RWPE2 (cell line): ENCODE data around the gene PDIA6.
"Not testable (repeated sequence)": the region's sequence is repeated elsewhere in the genome, so short reads cannot be mapped to it uniquely, and the experiment has no call there.

Source experiments
- ATAC-seq: fragments of 200-7000 bp; cut with Tn5 transposase; 3 replicates; pipeline ENCODE4 v1.9.1; 2021; ENCODE audit warnings: low read depth
- DNase-seq: peaks from one replicate; pipeline ENCODE4 v3.0.0-alpha.2; 2020; ENCODE audit warnings: low spot score
- H3K27ac ChIP-seq: fragments of 450-650 bp; 2 replicates; pipeline ENCODE4 v1.5.1; 2017; ENCODE audit warnings: mild to moderate bottlenecking; ENCODE audit not compliant: poor library complexity, severe bottlenecking
- H3K27me3 ChIP-seq: fragments of 250-450 bp; sonication (Bioruptor Pico); 2 replicates; pipeline ENCODE4 v1.5.1; 2021; ENCODE audit warnings: mild to moderate bottlenecking, moderate library complexity; ENCODE audit not compliant: insufficient read depth, poor library complexity, severe bottlenecking
- H3K36me3 ChIP-seq: fragments of 250-450 bp; sonication (Bioruptor Pico); 2 replicates; pipeline ENCODE4 v1.5.1; 2020; ENCODE audit warnings: low read depth, mild to moderate bottlenecking, moderate library complexity
- H3K4me1 ChIP-seq: fragments of 250-450 bp; sonication (Bioruptor Pico); 2 replicates; pipeline ENCODE4 v1.5.1; 2021; ENCODE audit warnings: mild to moderate bottlenecking, moderate library complexity; ENCODE audit not compliant: insufficient read depth, poor library complexity, severe bottlenecking
- H3K4me3 ChIP-seq: fragments of 250-450 bp; sonication (Bioruptor Pico); 2 replicates; pipeline ENCODE4 v1.5.1; 2021; ENCODE audit warnings: mild to moderate bottlenecking, moderate library complexity; ENCODE audit not compliant: severe bottlenecking
- H3K9me3 ChIP-seq: fragments of 250-450 bp; sonication (Bioruptor Pico); 2 replicates; pipeline ENCODE4 v1.5.1; 2021; ENCODE audit warnings: mild to moderate bottlenecking, moderate library complexity; ENCODE audit not compliant: severe bottlenecking
- TF ChIP-seq, protein P1 (sequence below): fragments of 450-650 bp; IDR thresholded peaks from one replicate; pipeline ENCODE4 v1.5.1; 2017; ENCODE audit warnings: mild to moderate bottlenecking, moderate library complexity; ENCODE audit not compliant: poor library complexity, severe bottlenecking

Gene PDIA6

DNA sequence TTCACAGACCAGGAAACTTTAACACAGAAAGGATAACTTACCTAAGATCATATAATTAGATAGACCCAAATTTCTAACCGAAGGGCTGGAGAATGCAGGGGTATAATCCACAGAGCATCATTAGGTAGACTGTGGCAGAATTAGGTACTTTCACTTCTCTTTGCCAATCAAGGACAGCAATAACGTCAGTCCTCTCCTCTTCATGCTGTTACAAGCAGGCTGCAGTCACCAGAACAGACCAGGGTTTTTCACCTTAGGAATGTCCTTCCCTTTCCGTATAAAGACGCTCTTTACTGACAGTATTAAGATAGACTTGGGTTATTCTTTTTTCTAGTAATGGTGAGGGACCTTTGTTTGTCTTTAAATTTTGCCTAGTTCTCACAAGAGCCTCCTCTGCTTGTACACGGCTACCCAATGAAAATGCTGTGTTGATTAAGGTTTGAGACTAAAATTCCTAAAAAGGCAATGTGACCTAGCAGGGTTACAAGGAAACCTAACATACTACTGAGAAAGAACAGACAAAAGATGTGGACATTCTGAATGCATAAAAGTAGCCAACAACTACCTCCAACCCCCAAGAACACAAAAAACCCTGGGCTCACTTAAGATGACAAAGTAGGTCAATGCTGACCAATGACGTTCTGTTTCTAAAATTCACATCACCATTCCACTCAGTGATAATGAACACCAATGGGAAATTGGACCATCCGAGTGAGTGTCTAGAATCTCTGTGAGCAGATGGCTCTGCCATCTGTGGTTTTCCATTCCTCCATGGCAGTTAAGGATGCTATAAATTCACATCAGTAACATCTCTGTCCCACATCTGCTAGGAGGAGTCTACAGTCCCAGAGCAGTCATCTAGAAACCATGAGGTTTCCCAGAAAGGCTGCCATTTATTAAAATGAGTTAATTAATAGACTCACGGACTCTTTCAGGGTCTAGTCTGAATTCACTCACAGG is 2.1 kb downstream of the PDIA6 start:
- H3K27me3 ChIP-seq, result no peaks in the 10 kb centered on the region
- H3K27ac ChIP-seq, result peak overlapping the region; percentile 75
- peak overlapping the region; percentile 98 for H3K4me3 ChIP-seq
- DNase-seq (no peak), ATAC-seq (no peak)
- TF ChIP-seq, protein P1, sequence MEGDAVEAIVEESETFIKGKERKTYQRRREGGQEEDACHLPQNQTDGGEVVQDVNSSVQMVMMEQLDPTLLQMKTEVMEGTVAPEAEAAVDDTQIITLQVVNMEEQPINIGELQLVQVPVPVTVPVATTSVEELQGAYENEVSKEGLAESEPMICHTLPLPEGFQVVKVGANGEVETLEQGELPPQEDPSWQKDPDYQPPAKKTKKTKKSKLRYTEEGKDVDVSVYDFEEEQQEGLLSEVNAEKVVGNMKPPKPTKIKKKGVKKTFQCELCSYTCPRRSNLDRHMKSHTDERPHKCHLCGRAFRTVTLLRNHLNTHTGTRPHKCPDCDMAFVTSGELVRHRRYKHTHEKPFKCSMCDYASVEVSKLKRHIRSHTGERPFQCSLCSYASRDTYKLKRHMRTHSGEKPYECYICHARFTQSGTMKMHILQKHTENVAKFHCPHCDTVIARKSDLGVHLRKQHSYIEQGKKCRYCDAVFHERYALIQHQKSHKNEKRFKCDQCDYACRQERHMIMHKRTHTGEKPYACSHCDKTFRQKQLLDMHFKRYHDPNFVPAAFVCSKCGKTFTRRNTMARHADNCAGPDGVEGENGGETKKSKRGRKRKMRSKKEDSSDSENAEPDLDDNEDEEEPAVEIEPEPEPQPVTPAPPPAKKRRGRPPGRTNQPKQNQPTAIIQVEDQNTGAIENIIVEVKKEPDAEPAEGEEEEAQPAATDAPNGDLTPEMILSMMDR, result no peak
- H3K4me1 ChIP-seq, result peaks cover 26% of the 10 kb centered on the region
- H3K9me3 ChIP-seq, result no peaks in the 10 kb centered on the region
- peaks cover 53% of the 10 kb centered on the region for H3K36me3 ChIP-seq

DNA sequence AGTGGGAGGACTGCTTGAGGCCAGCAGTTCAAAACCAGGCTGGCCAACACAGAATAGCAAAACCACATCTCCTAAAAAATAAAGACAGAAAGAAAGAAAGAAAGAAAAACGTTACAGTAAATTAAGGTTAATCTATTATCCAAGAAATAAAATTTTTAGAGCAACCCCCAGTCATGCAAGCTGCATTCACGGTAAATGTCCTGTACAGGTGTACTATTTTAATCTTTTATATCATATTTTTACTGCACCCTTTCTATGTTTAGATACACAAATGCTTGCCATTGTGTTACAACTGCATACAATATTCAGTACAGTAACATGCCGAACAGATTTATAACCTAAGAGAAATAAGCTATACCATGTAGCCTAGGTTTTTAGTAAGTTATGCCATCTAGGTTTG is 6.0 kb downstream of the PDIA6 start:
- Histone ChIP-seq H3K9me3 (no peaks in the 10 kb centered on the region), H3K27me3 (no peaks in the 10 kb centered on the region), H3K36me3 (peaks cover 75% of the 10 kb centered on the region), H3K4me3 (no peak overlapping the region), H3K27ac (no peak overlapping the region), H3K4me1 (peaks cover 26% of the 10 kb centered on the region)
- DNase-seq, result no peak
- ATAC-seq, result no peak
- TF ChIP-seq, protein P1, result no peak

DNA sequence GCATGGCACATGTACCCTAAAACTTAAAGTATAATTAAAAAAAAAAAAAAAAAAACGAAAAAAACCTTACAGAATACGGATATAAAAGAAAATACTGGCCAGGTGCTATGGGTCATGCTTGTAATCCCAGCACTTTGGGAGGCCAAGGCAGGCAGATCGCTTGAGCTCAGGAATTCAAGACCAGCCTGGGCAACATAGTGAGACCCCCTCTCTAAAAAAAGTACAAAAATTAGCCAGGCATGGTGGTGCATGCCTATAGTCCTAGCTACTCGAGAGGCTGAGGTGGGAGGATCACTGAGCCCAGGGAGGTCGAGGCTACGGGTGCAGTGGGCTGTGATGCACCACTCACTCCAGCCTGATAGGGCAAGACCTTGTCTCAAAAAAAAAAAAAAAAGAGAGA is 6.6 kb downstream of the PDIA6 start:
- not testable (repeated sequence) for H3K27ac ChIP-seq
- peaks cover 75% of the 10 kb centered on the region for H3K36me3 ChIP-seq

DNA sequence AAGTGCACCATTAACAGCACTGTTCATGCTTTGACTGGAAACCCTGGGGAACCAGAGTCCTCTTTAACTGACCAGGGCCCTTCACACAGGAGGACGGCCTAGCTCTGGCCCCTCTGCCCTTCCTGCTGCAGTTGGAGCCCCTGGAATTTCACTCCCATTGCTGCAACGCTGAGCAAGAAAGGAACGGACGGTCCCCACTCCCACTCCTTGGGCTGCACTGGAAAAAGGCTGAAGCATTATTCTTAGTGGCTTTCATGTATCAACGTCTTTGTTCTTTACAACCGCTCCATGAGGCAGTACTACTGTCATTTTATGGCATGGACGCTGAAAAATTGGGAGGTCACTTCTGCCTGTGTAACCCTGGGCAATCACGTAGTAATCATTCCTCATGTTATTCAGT is 9.9 kb downstream of the PDIA6 start:
- peaks cover 75% of the 10 kb centered on the region for H3K36me3 ChIP-seq
- no peaks in the 10 kb centered on the region for H3K27me3 ChIP-seq
- TF ChIP-seq, protein P1, result no peak
- ATAC-seq (no peak), DNase-seq (no peak)
- H3K4me1 ChIP-seq, result peaks cover under 1% of the 10 kb centered on the region
- no peak overlapping the region for H3K4me3 ChIP-seq
- H3K9me3 ChIP-seq, result no peaks in the 10 kb centered on the region
- H3K27ac ChIP-seq, result no peak overlapping the region

More for the DNA sequence above, 6.6 kb downstream of the PDIA6 start:
- H3K4me1 ChIP-seq, result peaks cover 24% of the 10 kb centered on the region
- not testable (repeated sequence) for H3K4me3 ChIP-seq, ATAC-seq, H3K27me3 ChIP-seq, DNase-seq, H3K9me3 ChIP-seq

DNA sequence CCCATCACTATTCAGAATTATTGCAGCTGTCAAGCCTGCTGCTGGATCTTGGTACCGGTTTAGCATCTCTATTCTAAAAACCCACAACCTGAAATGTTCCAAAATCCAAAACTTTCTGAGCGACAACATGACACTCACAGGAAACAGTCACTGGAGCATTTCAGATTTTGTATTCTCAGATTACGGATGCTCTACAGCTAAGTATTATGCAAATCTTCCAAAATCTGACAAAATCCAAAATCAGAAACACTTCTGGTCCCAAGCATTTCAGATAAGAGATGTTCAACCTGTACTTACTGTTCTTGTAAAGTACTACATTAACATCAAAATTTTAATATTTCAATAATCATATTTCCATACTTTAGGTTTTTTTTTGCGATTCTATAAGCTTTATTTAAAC is 12.4 kb downstream of the PDIA6 start:
- ATAC-seq, result no peak
- Histone ChIP-seq H3K4me1 (no peaks in the 10 kb centered on the region), H3K9me3 (no peaks in the 10 kb centered on the region), H3K27me3 (no peaks in the 10 kb centered on the region), H3K4me3 (no peak overlapping the region), H3K36me3 (peaks cover 89% of the 10 kb centered on the region), H3K27ac (no peak overlapping the region)
- no peak for DNase-seq
- TF ChIP-seq, protein P1, result no peak
